ENCODE data around the gene EEFSEC.

- TF ChIP-seq CTCF (IDR thresholded peaks at IDR 0.05; ENCODE audit: poor library complexity, severe bottlenecking) (no peak), POLR2AphosphoS5 (IDR thresholded peaks at IDR 0.05) (no peak), EP300 (conservative IDR thresholded peaks at IDR 0.05; ENCODE audit: poor library complexity, severe bottlenecking) (no peak), REST (IDR thresholded peaks at IDR 0.05; ENCODE audit: borderline replicate concordance) (no peak), RAD21 (conservative IDR thresholded peaks at IDR 0.05) (no peak), EZH2 (IDR thresholded peaks at IDR 0.05; ENCODE audit: borderline replicate concordance, insufficient read depth, low read length, poor library complexity, severe bottlenecking) (no peak), SMC3 (conservative IDR thresholded peaks at IDR 0.05; ENCODE audit: poor library complexity) (no peak)
Observed at GRCh38 chr3:128173849-128174248, 20.6 kb downstream of the EEFSEC start.

All from neural cell (in vitro differentiated cells).